ENCODE results near the gene LTF.
"Not testable (repeated sequence)": the region's sequence is repeated elsewhere in the genome, so short reads cannot be mapped to it uniquely, and the experiment has no call there.

LTF gene

DNA sequence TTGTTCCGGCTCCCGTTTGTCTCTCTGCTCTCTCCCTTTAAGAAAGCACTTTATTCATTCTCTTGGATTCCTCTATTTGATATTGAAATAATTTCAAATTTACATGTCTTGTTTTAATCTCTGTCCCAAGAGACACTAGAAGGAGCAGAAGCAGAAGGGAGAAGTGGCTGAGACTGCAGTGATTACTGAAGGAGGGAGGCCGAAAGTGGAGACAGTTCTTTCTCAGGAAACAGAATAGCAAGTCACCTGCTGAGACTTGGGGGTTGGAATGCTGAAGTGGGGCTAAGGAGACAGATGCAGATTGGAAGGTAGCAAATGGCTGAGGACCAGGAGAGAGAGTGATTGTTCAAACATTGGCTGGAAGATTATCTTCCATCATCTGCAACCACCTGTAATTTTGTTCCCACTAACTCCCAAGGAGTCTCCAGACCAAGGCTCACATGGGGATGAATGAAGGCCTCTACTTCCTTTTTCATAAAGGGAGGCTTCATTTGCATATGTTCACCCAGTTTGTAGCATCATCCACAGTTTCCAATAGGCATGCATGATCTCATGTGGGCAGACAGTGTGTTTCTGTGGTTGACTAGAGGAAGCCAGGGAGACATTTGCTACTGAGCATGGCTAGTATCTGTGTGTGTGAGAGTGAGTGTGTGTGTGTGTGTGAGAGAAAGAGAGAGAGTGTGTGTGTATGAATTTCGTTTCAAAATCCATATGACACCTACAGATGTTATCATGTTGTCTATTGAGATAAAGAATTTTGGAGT lies 24.0 kb downstream of the LTF start:
- DNase-seq, result no peak

DNA sequence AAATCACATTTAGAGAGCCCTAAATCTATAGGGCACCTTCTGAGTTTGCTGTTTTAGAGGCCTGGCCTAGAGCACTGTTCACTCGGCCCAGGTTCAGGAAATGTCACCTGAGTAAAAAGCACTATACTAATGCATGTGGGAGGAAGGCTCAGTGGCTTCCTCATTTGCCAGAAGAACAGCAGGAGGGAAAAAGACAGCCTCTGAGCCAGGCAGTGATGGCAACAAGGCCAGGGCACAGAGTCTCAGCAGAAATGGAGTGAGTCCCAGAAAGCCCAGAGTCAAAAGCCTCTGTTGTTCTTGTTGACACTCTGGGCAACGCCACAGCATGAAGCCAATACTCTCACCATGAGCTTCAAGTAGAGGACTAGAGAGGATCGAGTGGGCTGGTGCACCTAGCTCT lies 25.9 kb downstream of the LTF start:
- no peak for DNase-seq

DNA sequence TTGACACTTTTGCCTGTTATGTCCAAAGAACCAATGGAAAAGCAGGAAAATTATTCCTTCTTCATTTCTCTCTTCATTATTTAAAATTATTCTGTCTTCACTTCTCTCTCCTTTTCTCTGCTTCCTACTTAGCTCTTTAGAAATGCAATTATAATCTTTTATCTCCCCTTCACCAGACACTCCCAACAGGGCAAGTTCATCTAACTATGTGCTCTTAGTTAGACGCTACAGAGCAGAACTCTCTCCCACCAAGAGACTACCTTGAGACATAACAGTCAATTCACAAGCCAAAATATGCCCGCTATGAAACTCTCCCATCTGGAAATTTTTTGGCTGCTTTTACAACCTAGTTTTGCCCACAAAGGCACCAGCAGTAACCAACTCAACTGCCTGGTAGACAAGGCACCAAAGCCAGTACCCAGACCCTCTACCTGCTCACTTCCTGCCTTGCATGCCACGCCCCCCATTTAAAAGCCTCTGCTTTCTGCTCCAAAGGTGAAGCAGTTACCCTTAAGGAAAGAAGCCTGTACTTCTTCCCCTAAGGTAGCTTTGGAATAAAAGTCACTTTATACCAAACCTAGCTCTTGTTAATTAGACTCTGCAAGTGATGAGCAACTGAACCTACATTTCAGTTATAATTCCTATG lies 29.5 kb downstream of the LTF start:
- no peak for DNase-seq

DNA sequence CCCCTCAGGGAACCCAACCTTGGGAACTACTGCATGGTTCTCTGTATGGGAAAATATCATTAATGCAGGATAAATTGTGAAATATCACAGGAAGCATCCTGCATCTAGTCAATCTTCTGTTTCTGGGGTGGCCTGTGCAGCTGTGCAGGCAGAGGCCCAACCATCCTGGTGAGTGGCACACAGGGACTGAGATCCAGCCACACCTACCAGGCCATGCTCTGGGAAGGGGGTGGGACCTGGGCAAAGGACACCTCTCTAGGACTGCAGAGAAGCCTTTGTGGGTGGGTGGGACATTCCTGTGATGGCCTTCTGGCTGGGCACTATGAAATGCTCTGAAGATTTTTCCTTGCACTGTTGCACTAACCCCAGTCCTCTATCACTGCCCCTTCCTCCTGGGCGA lies 30.9 kb downstream of the LTF start:
- DNase-seq, result no peak

DNA sequence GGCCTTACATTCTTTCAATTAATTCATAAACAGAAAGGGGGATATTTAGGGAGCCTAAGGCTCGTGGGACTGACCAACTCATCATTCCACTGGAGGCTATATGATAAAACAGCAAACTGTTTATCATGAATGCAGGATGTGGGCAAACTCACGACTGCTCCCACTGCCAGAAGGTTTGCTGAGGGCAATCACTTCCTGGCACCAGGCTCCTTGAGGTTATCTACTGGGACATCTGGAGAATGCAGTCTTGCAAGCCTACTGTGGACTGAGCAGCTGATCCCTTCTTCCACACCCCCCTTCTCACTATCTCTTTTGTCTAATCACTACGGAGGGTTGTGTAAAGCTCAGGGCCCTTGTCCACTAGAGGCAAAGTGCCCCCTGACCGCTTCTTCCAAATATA lies 31.6 kb downstream of the LTF start:
- DNase-seq, result not testable (repeated sequence)

DNA sequence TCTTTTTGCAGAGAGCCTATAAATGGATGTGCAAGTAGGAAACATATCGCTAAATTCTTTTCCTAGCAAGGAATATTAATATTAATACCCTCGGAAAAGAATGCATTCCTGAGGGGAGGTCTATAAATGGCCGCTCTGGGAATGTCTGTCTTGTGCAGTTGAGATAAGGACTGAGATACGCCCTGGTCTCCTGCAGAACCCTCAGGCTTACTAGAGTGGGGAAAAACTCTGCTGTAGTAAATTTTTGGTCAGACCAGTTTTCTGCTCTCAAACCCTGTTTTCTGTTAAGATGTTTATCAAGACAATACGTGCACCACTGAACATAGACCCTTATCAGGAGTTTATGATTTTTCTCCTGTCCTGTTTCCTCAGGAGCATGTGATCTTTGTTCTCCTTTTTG lies 32.8 kb downstream of the LTF start:
- not testable (repeated sequence) for DNase-seq

DNA sequence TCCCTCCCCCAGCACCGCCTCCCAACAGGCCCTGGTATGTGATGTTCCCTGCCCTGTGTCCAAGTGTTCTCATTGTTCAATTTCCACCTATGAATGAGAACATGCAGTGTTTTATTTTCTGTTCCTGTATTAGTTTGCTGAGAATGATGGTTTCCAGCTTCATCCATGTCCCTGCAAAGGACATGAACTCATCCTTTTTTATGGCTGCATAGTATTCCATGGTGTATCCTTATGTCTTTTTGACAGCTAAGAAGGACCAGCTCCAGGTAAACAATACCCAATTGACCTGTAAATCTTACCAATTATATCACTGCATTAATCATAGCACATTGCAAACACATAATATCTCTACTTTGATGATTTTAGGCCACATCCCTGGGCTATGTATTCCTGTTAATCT lies 33.8 kb downstream of the LTF start:
- DNase-seq, result not testable (repeated sequence)

DNA sequence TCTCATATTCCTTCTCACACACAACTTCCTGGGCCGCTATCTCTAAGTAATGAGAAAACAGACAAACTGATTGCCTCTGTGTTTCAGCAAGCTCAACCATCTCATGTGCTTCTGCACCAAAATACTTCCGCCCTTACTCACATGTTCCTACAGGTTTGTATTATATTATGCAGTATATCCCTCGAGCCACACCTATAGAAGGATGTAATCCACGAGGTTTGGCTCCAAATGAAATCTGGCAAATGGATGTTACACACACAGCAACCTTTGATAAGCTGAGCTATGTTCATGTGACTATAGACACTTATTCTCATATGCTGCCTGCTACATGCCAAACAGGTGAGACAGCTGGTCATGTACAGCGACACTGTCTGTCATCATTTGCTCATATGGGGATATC lies 35.0 kb downstream of the LTF start:
- DNase-seq, result no peak

DNA sequence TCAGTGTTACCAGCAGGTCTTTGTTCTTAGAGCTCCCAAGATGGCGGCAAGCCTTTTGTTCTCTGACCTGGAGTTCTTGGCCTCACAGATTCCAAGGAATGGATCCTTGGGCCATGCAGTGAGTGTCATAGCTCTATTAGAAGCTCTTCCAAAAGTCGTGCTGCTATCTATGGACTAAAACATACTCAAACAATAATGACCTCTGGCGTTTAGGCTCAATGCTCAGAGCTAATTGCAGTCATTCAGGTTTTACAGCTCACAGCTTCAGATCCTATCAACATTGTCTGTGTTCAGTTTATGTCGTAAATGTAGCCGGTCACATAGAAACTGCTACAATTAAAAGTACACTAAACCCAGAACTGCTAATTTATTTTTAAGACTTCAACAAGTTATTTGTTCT lies 35.5 kb downstream of the LTF start:
- DNase-seq, result no peak

DNA sequence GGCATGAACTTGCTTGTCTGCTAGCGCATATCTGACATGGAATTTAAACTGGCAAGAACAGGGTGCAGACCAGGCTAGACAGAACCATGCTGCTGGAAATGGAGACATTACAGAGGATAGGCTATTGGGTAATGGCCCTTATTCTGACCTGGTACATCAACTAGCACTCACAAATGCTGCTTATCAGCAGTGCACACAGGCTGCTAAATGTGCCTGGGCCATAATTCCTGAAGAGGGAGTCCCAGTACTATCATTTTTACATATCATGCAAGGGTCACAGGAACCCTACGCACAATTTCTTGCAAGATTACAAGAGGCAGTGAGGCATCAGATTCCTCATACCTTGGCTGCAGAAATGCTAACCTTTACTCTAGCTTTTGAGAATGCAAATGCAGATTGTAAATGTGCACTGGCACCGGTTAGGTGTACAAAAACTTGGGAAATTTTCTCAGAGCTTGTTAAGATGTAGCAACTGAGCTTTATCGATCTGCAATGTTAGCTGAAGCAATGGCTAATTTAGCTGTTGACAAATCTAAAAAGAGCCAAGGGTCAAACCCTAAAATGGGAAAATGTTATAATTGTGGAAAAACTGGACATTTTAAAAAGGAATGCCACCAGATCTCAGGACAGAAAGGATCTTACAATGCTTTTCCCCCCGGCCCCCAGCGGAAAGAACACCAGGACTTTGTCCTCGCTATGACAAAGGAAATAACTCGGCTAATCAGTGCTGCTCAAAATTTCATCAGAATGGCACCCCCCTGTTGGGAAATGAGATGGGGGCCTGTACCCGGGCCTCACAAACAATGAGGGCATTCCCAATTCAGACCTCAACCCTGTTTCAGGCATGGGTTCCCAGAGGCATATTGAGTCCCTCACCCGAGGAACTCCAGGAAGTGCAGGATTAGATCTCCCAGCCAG lies 36.5 kb downstream of the LTF start:
- no peak for DNase-seq

DNA sequence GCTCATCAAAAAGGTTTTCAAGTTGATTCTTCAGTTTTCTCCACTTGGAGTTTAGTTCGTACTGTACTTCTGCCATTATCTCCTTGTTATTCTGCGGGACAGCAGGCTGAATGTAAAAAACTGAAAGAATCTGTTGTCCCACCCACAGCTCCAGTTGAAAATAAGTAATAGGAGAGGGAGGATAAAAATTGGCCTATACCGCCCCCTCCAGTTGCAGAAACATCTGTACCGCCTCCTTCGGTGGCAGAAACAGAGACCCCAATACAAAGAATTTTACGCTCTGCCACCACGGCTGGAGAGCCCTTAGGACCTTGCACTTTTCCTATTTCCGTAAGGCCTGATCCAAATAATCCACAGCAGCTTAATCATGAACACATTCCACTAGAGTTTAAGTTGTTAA lies 37.3 kb downstream of the LTF start:
- not testable (repeated sequence) for DNase-seq

DNA sequence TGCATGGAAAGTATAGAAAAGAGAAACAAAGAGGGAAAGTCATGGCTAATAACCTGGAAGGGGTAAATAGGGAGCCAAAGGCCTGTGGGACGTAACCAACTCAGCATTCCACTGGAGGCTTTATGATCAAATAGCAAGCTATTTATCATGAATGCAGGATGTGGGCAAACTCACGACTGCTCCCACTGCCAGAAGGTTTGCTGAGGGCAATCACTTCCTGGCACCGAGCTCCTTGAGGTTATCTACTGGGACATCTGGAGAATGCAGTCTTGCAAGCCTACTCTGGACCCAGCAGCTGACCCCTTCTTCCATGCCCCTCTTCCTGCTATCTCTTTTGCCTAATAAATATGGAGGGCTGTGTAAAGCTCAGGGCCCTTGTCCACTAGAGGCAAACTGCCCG lies 38.2 kb downstream of the LTF start:
- DNase-seq, result not testable (repeated sequence)

DNA sequence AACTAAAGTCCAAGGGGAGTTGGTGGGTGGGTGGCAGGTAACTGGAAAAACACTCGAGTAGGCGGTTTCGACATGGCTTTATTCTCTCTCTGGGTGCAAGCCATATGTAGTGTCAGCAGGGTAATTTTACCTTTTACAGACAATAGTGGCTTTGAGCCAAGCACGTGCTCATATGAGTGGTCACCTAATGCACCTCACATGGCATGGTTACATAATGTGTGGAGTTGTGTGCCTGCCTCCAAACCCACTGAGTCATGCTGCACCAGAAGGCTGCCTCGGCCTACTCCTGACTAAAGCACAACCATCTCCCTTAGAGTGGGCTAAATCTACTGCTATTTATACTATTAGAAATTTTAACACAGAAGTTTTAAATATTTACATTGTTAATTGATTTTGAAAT lies 41.1 kb downstream of the LTF start:
- DNase-seq, result no peak

DNA sequence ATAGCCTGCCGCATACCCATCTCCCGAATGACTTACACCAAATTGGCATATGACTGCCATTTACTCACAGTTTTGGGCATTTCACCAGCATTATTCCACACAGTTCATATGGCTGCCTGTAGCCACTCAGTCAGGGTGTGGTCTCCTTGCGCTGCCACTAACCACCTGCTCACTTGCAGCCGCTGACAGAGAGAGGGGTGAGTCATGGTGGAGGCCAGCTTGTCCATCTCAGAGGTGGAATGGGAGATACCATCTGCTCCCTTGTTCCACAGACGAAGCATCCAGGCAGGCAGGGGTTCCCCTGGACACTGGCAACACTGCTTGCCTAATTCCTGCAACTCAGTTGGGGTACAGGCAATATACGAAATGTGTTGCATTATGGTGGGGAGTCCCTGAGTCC lies 42.1 kb downstream of the LTF start:
- no peak for DNase-seq

DNA sequence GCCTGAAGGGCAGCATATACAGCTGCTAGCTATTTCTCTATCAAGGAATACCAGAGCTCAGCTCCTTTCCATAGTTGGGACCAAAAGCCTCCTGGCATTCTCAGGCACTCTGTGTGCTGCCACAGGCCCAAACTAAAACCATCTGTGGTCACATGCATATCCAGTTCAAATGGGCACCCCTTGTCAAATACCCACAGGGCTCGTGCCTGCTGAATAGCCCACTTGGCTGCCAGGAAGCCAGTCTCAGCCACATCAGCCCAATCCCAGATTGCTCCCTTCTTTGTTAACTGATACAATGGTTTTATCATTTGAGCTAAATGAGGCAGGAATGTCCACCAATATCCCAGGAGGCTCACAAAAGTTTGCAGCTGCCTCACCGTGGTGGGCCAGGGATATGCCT lies 43.8 kb downstream of the LTF start:
- no peak for DNase-seq

DNA sequence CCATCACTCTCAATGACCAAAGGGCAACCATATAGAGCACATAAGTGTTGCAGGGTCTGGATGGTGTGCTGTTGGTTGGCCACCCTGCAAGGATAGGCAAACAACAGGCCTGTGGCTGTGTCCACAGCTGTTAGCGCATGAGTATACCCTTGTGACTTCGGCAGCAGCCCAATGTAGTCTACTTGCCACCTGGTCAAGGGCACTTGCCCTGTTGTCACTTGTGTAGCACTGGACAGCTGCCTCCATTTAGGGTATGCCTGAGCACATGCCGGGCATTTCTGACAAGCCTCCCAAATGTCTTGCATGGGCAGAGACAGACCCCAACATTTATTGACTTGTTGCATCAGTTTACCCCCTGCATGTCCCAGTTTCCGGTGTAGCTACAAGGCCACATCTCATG lies 44.9 kb downstream of the LTF start:
- no peak for DNase-seq

DNA sequence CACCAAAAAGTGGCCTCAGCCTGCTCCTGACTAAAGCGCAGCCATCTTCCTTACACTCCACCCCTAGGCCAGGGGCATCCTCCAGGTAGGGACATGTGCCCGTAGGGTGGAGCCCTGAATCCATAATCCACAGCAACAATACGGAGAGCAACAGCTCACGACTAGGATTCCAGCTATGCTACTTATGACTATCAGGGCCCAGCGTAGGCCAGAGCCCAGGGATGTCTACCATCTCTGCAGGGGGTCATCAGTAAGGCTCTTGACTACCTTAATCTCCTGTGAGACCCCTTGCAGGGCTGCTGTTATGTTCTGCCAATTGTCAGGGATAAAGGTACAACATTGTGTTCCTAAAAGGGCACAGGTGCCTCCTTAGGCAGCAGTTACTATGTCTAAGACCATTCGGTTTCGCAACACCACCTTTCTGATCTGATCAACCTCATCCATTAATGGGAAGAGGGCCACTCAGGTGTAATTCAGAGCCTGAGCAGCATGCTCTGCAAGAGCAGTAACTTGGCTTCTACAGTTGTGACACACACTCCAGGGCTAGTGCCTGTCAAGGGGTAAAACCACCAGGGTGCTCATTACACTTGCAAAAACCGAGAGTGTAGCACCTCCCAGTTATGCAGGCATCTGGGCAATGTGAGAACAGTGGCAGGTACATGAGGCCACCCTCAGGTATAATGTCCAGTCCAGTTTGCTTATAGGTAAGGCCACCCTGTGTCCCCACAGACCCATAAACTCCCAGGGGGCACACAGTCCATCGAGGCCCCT lies 46.7 kb downstream of the LTF start:
- DNase-seq, result no peak

DNA sequence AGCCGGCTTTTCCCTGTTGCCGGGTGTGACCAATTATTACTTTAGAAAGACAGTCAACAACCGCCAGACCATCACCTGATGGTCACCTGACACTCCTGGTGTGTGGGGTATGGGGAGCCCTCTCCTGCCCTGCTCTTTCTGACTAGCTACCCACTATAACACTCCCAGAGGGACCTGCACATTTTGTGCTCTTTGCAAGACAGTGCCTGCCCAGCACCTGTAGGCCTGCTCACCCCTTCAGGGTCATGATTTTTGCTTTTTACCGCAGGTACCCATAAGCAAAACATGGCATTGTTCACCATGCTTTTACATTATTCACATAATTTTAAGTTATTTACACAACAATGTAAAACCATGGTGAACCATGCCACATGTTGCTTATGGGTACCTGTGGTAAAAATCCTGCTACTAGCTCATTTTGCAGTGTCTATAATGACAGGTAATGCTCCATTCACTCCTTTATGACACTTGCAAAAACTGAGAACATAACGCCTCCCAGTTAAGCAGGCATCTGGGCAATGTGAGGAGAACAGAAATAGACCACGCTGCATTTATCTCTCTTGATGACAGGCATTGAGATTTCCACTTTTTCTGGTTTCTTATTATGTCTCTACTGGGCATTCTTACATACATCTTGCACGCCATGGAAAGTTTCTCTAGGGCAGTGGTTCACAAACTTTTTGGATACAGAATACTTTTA lies 47.7 kb downstream of the LTF start:
- no peak for DNase-seq

DNA sequence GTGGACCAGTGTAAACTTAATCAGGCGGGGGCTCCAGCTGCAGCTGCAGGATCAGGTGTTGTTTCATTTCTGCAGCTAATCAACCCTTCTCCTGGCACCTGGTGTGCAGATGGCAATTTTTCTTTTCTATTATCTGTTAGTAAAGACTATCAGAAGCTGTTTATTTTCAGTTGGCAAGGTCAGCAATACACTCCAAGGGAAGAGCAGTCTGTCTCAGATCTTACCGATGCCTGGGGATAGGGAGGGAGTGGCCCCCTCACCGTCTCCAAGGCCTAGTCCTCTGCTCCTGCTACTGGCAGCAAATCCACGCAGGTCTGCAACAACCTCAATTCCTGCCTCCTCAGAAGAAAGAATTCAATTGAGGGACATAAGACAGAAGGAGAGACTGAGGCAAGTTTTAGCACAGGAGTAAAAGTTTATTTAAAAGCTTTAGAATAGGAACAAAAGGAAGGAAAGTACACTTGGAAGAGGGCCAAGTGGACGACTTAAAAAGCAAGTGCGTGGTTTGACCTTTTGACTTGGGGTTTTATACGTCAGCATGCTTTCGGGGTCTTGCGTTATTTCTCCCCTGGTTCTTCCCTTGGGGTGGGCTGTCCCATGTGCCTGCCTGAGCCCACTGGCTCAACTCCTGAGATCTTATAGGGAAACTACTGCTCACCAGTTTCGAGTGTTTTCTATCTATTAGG lies 48.4 kb downstream of the LTF start:
- DNase-seq, result no peak

DNA sequence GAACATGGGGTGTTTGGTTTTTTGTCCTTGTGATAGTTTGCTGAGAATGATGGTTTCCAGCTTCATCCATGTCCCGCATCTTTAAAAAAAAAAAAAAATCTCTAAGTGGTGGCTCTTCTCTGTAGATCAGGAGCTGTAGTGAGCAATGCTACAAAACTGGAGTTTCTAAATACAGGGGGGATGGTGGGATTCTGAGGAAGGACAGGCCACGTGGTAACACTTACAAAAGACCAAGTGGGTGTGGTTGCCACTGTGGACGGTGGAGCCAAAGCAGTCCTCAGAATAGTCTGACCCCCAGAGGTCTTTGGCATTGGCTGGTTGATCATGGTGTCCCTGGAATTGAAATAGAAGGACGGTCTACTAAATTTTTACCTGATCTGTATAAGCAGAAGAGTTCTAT lies 50.0 kb downstream of the LTF start:
- no peak for DNase-seq

DNA sequence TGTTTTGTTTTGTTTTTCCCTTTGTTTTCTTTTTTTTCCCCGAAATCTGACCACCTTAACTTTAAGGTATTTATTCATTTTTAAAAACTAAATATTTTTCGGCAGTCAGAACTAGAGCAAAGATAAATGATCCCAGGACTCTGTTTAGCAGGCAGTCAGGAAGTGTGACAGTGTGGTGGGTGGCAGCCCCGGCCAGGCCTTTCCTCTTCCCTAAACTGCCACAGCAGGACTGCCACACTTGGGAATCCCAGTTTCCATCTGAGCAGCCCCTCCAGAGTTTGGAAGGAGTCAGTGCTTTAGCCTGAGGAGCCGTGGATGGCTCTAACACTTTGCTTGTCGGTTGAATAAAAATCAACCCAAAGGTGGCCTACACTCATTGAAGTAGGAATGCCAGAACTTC lies 50.8 kb downstream of the LTF start:
- no peak for DNase-seq

Data from effector CD4-positive, alpha-beta T cell (primary cell).